NCI-H345 (cell line): ENCODE results near the gene ASB9.
"Not testable (repeated sequence)": the region's sequence is repeated elsewhere in the genome, so short reads cannot be mapped to it uniquely, and the experiment has no call there.

Source experiments
- DNase-seq: peaks from one replicate; lab custom pipeline; 2025; lab: John Stamatoyannopoulos, UW

The ASB9 gene

DNA sequence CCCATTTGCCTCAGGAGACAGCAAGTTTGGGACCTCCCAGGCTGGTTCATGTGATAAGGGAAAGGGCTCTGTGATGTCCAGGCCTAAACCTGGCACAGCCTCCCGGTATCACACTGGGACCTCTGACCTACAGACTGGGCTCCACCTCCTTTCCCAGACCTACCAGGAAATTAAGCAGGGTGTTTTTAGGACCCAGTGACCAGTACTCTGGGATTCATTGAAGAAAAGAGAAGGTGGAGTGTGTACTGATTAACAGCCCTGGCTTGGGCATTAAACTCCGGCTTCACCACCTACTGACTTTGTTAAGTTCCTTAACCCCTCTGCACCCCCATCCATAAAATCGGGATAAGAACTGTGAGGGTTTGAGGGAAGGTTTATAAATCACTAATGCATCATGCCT lies 28.6 kb downstream of the ASB9 start:
- no peak for DNase-seq

DNA sequence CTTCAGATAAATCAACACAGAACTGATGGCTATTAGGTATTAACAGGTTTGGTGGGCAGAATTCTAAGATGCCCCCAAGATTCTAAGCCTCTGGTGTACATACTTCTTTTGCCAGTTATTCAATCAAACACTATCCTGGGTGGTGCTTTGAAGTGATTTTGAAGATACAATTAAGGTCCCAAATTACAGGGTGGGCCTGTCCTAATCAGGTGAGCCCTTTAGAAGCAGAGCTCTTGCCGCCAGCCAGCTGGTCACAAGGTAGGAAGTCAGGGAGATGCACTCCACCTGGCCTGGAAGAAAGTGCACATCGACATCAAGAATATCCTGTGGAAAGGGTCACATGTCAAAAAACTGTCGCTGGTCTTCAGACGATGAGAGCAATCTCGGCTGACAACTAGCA lies 29.5 kb downstream of the ASB9 start:
- no peak for DNase-seq

DNA sequence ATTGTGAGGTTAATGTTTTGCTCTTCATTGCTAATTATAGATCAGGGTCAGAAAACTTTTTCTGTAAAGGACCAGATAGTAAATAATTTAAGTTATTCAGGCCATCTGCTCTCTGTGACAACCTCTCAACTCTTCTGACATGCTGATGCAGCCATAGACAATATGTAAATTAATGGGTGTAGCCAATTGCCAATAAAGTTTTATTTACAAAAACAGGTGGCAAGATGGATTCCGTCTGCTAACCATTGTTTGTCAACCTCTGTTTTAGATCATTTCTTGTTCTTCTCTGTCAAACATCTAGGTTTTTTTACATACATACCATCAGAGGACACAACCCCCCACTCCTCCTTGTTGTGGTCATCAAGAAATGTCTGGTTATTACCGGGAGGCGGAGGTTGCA lies 33.7 kb downstream of the ASB9 start:
- no peak for DNase-seq

DNA sequence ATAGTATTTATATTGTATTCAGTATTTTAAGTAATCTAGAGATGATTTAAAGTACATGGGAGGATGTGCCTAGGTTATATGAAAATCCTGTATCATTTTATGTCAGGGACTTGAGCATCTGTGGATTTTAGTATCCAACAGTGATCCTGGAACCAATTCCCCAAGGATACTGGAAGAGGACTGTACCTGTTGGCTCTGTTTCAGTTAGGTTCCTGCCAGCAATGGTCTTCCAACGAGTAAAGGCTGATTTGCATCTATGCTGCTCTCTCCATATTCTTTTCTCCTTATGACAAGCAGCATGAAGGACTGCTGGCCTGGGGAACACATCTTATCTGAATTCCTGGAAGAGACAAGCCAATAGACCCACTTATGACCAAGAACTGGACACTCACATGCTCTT lies 34.9 kb downstream of the ASB9 start:
- DNase-seq, result no peak

DNA sequence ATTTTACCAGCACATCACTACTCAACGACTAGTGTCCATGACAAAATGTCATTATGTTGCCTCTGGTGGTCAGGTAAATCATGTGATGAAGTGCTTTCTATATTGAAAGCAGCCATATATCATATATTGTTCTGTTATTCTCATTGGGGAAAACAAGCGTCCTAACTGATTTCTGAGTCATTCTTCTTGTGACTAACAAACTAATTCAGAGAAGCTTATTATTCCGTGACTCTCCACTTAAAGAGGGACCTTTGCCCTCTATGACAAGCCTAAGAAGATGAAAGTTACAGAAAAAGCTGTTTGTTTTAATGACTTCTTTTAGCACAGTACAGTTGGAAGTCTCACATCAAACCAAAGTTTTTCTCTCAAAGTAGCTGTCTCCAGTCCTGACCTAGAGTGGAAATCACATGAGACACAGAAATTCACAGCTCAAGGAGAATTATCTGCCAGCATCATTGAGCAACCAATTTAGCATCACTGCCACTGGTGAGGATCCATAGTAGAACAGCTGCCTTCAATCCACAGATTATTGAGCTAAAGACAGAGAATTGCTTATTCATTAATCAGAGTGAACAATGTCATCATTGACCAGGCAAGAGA lies 36.4 kb downstream of the ASB9 start:
- no peak for DNase-seq

DNA sequence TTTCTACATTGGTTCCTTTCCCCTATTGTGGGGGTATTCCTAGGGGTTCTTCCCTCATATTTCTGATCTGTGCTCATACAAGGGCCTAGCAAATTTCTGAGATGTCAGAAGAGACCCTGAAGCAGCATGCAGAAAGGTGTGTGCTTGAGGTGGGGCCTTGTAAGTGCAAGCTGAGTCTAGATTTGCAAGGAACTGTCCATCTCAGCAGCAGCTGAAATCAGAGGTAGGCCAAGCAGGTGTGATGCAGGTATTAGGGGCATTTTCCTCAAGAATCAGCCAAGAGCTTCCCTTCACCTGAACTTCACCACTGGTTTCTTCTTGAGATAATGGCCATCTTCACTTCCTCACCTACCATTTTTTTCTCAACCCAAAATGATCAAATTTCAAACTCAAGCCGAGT lies 45.1 kb downstream of the ASB9 start:
- no peak for DNase-seq

DNA sequence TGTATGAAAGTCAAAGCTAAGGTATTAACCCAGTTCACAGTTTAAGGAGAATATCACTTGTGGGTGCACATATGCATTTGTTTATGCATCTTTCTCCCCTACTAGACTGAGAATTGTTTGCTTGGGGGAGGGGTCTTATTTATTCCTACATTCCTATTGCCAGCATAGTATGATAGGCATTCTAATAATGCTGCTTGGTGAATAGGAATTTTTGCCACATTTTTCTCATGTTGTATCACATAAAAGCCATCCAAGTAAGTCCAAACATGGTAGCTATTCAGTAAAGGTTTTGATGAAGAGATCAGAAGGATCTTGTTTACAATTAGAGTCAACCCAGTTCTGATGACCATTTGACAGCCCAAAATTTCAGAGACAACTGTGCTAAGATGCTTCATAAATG lies 48.6 kb downstream of the ASB9 start:
- no peak for DNase-seq

DNA sequence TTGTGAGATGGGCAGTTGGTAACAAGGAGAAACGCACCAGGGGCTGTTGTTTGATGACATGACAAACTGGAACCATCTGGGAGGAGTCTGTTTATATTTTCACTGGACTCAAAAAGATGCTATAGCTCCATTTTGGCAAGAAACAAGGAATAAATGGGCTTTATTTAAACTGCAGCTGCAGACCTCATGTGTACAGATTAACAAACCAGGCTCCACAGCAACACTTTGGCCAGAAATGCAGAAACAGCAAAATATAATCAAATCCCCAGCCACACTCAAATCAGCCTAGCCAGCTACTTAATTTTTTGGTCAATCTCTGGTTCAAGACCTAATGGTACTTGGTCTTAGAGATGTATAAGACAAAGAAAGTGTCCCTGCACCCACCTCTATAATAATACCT lies 52.7 kb downstream of the ASB9 start:
- DNase-seq, result no peak

DNA sequence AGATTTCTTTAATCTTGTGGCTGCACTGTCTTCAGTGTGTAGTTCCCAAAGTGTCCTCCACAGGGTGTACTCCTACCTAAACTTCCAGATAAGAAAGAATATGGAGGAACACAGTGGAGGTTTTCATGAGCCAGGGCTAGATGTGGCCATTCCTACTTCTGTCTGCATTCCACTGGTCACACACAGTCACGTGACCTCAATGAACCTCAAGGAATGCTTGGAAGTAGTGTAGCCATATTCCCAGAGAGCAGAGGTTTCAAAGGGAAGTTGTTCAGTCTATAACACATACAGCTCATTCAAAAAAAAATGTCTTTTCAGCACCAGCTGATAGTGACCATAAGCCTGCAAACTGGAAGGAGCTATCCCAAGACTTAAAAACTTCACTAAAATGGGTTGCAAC lies 53.6 kb downstream of the ASB9 start:
- no peak for DNase-seq

DNA sequence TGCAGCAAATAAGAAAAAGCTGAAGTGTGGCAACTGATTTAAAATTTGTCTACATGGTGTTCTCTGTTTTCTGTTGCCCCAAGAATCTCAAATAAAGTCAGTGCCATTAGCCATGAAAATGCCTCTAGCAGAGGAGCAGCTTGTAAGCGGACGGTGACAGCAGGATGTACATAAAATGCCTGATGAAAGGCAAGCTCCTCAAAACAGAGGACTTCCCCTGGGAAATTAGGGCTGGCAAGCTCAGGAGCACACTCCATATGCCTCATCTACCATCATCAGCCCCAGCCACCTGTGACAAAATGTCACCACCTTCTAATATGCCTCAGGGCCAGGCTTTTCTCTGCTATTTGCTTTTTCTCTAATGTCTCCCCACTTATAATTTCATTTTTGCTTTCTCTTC lies 54.5 kb downstream of the ASB9 start:
- no peak for DNase-seq

DNA sequence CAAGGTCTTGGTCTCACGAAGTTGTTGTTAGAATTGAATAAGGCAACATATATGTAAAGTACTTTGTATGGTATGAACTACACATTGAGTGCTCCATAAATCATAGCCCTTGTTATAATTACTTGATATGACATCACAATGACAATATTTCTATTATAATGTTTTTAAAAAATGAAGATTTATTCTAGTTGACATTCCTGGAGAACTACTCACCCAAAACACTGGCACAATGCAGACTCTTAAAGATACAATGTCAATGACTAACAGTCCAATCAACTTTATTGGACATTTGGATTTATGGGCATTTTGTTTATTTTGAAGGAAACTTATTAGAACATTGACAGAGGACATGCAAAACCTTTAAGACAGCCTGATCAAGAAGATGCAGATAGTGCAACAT lies 55.3 kb downstream of the ASB9 start:
- DNase-seq, result no peak

DNA sequence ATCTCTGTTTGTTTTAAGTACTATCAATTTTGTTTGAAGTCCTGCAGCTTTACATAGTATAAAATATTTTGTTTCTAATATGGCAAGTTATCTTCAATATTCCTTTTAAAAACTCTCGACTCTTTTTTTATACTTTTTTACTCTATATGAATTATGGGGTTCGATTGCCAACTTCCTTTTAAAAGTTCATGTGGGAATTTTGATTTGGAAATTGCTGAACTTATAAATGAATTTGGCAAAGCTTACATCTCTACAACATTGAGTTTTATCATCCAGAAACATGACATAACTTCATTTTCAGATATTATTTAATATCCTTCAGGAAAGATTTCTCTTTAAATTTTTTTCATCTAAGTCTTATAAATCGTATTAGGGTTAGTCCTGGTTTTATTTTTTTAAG lies 60.8 kb downstream of the ASB9 start:
- no peak for DNase-seq

DNA sequence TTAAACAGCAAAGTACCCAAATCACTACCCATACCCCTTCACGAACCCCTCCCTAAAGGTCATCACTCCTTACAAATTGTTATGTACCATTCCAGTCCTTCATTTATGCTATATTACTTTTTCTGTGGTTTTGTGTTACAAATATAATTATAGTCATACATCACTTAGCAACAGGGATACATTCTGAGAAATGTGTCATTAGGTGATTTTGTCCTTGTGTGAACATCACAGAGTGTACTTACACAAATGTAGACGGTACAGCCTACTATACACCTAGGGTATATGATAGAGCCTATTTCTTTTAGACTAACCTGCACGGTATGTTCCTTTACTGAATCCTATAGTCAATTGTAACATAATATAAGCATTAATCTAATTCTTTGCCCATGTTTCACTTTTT lies 61.9 kb downstream of the ASB9 start:
- no peak for DNase-seq

DNA sequence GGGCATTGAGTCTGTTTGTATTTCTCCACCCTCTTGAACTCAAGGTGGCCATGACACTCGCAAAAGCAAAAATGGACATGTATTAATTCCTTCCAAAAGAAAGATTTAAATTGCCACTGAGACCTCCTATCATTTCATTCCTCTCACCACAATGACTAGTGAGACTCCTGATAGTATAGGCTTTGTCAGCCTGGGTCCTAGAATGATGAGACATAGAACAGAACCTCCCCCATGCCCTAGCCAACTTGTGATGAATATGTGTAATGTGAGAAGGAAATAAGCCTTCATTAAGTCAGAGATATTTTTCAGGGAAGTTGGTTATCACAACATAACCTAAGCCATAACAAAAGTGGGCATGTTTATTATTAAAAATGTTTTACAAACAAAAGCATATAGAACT lies 62.5 kb downstream of the ASB9 start:
- no peak for DNase-seq

DNA sequence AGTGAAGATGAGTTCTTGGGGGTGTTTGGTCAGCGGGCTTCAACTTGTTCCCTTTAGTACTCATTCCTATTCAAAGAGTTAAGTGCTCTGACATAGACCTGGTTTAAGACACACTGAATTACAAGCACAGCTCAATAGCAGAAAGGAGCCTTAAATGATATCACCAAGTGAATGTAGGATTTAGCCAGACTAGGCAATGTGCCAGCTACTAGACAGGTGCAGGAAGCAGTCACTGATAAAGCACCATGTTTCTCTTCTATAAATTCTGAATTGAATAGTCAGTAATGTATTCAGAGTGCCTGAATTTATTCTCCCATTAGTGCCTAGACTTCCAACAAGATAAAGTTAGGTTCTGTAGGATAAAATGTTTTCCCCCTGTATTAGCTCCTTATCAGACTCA lies 63.6 kb downstream of the ASB9 start:
- peak; percentile 88 for DNase-seq

DNA sequence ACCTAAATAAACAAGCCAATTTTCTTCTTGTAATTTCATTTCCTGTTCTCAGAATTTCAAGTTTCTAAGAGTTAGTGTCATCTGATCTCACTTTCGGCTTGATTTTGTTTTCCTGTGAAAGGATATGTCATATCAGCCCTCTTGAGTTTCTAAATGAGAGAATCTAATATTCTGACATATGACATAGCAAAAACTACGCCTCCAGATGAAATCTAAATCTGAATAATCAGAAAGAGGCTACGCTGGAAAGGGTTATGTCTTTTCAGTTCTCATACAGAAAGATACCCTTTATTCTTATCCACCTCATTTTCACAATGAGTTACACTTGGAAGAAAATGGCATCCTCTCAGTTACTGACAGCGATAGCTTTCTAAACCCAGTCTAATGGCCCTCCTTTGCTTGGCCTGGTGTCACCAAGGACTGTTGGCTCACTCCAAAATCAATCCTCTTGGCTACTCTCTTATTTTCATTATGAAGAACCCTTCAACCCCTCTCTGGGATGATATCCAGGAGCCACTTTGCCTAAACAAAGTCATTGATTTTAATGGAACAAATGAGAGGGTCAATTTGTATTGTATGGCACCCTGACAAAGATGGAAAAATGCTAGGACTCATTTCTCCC lies 65.6 kb downstream of the ASB9 start:
- DNase-seq, result peak; percentile 57

DNA sequence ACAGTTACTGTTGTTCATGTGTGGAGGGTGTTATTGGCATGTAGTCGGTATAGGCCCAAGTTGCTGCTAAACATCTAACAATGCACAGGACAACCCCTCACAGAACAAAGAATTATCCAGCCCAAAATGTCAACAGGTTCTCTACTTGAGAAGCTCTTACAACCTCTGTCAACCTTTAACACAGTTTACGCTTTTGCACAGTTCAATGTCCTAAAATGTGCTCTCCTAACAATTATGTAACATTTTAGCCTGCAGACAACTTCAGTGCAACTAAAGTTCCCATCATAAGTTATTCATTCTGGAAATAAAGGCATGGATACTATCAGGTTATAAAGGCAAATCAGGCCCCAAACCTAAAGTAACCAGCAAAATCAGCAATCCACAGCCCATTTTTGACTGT lies 66.2 kb downstream of the ASB9 start:
- no peak for DNase-seq

DNA sequence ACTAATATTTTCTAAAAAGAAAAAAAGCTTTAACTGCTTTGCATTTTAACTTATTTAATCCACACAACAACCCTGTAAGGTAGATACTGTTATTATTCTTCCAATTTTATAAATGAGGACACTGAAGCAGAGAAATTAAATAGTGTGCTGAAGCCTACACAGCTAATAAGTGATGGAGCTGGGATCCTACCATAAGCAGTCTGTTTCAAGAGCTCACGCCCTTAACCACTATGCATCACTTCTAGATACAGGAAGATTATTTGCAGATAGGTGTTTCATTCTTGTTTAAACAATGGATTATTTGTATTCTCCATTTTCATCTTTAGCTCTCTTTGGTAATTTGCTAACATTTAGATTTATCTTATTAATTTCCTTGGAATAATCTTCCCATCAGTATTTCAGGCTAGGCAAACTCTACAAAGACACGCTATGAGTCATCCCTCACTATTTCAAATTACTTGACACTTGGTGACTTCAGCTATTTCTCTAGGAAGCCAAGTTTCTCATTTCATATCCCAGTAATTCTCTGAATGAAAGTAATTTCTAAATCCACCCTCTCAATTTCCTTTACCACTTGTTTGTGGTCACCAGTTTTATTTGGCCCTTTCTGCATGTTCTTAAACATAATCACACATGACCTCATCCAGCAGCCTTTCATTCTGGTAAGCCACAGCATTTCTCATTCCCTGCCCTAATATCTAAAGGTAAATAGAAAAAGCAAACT lies 67.3 kb downstream of the ASB9 start:
- no peak for DNase-seq

DNA sequence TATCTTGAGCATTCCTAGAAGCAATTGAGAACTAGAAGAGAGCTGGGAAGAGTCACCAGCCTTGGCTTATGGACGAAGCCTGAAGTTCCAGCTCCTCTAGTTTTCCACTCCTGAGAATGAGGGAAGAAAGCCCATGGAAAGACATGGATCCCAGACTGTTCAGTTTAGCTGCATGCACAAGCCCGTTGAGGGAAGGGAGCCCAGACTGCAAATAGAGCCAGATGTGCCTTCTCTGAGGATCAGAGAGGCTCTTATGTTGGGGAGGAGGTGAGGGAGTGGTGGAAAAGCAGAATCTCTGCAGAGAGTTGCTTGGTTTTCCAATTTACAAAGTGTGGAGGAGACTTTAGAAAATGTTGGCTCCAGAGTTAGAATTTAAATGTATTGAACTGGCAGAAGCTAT lies 69.0 kb downstream of the ASB9 start:
- no peak for DNase-seq

DNA sequence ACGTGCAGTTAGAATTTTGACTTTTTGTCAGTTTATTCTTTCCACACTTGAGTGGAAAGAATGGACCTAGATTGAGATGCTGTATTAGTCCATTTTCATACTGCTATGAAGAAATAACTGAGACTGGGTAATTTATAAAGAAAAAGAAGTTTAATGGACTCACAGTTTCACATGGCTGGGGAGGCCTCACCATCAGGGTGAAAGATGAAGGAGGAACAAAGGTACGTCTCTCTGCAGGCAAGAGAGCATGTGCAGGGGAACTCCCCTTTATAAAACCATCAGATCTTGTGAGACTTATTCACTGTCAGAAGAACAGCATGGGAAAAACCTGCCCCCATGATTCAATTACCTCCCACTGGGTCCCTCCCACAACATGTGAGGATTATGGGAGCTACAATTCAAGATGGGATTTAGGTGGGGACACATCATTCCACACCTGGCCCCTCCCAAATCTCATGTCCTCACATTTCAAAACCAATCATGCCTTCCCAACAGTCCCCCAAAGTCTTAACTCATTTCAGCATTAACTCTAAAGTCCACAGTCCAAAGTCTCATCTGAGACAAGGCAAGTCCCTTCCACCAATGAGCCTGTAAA lies 71.2 kb downstream of the ASB9 start:
- DNase-seq, result not testable (repeated sequence)

DNA sequence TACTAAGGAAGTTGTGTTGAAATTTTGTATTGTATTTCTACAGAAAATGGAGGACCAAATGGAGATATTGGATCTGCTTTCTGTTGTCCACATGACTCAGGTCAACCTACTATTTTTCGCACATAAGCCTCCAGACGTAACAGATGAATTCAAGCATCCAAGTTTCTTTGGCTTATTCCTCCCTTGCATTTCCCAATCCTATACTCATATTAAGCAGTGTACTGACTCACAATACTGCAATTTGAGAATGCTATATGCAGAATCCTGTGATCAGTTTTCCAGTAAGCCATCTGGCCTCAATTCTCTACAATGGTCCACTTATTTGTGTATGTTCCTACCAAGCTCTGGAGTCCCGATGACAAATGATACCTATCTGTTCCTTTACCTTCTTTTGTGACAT lies 75.7 kb downstream of the ASB9 start:
- no peak for DNase-seq
